GM12878 (cell line): ENCODE results near the gene MST1R.

Experiments
- ETV6 ChIP-seq, 2 experiments: fragments of 450-650 bp in 1 of 2; IDR thresholded peaks in 1 of 2; conservative IDR thresholded peaks in 1 of 2; 2 replicates each; pipeline ENCODE4 v1.6.1; 2014; ENCODE audit warnings: antibody characterized with exemption in 1 of 2, borderline replicate concordance in 1 of 2, low read depth in 1 of 2, mild to moderate bottlenecking in 1 of 2, moderate library complexity in 1 of 2
- FOXM1 ChIP-seq: IDR thresholded peaks from 2 replicates; pipeline ENCODE4 v1.6.1; 2012; ENCODE audit warnings: low read depth, mild to moderate bottlenecking, inconsistent platforms, low read length, moderate library complexity
- IRF3 ChIP-seq: fragments of 450-650 bp; IDR thresholded peaks from 2 replicates; pipeline ENCODE4 v1.6.1; 2014; ENCODE audit warnings: mild to moderate bottlenecking
- POLR2AphosphoS5 ChIP-seq: IDR thresholded peaks from 2 replicates; pipeline ENCODE4 v1.6.1; 2011; ENCODE audit warnings: mild to moderate bottlenecking, low read length, inconsistent platforms
- SP1 ChIP-seq: IDR thresholded peaks from one replicate; pipeline ENCODE4 v1.6.1; 2011; ENCODE audit warnings: low read depth, low read length
- ZBED1 ChIP-seq: IDR thresholded peaks from 2 replicates; pipeline ENCODE4 v1.6.1; 2016; ENCODE audit warnings: borderline replicate concordance

GRCh38 chr3:49841806-49842205 is 61.9 kb downstream of the MST1R start:
- no peak for TF ChIP-seq SP1
- no peak for TF ChIP-seq ETV6 (conservative IDR thresholded peaks at IDR 0.05 in 1 of 2, IDR thresholded peaks at IDR 0.05 in 1 of 2; ENCODE audit: borderline replicate concordance in 1 of 2, low read depth in 1 of 2)
- TF ChIP-seq IRF3 = no peak
- no peak for TF ChIP-seq POLR2AphosphoS5
- TF ChIP-seq FOXM1 = no peak
- TF ChIP-seq ZBED1 = no peak
